HL-60 (cell line): ENCODE measurements around the gene MAEA.

Experiments used
- DNase-seq, 2 experiments: peaks; one replicate each; pipeline ENCODE4 v3.0.0-alpha.2; 2010 to 2020; ENCODE audit warnings: low read depth in 1 of 2, low spot score in 1 of 2
- H3K27ac ChIP-seq: fragments of 250-450 bp; sonication (Bioruptor Pico); replicated peaks from 2 replicates; pipeline ENCODE4 v1.5.1; 2020; ENCODE audit warnings: mild to moderate bottlenecking, moderate library complexity
- H3K27me3 ChIP-seq: fragments of 250-450 bp; sonication (Bioruptor Pico); 2 replicates; pipeline ENCODE4 v1.5.1; 2021; ENCODE audit warnings: mild to moderate bottlenecking, moderate library complexity; ENCODE audit not compliant: insufficient read depth, poor library complexity, severe bottlenecking
- H3K4me3 ChIP-seq: replicated peaks from 2 replicates; pipeline ENCODE4 v1.5.1; 2011; ENCODE audit warnings: mild to moderate bottlenecking, control low read depth, low read length; ENCODE audit not compliant: insufficient read depth
- GABPA ChIP-seq: IDR thresholded peaks from 2 replicates; pipeline ENCODE4 v1.6.1; 2012; ENCODE audit warnings: low read depth
- POLR2AphosphoS5 ChIP-seq: IDR thresholded peaks from 2 replicates; pipeline ENCODE4 v1.6.1; 2012; ENCODE audit warnings: low read depth
- SPI1 ChIP-seq: IDR thresholded peaks from 2 replicates; pipeline ENCODE4 v1.6.1; 2012; ENCODE audit warnings: low read depth, mild to moderate bottlenecking, borderline replicate concordance
- TF ChIP-seq, protein P1 (sequence below): IDR thresholded peaks from 2 replicates; pipeline ENCODE4 v1.6.1; 2012; ENCODE audit warnings: low read depth; ENCODE audit not compliant: insufficient replicate concordance
- TF ChIP-seq, protein P2 (sequence below): IDR thresholded peaks from one replicate; pipeline ENCODE4 v1.5.1; 2011; ENCODE audit warnings: low read length, control low read depth, inconsistent platforms; ENCODE audit not compliant: insufficient read depth

The MAEA gene

DNA sequence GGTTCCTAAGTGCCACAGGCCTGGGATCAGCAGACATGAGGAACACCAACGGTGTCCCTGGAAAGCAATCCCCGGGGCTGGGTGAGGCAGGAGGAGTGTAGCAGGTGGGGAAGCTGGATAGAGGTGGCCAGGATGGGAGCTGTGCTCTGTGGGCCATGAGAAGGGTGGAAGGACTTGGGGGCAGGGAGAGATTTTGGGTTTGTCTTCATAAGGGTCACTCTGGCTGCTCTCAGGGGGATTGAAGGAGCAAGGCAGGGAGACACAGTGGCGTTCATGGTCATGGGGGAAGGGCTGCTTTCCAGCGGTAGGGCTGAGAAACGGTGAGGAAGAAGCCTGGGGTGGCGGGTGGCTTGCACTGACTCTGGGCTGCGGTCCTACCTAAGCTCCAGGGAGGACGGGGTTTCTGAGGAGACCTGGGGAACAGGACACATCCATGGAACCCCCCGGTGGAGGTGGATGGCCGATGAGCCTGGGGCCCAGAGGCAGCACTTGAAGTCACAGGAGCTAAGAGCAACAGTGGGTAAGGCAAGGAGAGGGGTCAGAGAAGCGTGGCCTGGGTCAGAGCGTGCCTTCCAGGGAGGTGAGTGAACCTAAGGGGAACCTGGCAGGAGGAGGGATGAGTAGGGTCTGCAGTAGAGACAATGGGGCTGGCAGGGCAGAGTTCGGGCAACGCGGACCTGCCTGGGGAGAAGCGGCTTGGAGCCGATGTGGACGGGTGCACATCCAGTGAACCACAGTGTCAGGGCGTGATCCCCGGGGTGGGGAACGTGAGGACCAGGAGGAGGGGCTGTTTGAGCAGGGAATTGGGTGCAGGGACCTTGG is 28.4 kb upstream of the MAEA start:
- H3K4me3 ChIP-seq: no peak overlapping the region
- TF ChIP-seq, protein P1, sequence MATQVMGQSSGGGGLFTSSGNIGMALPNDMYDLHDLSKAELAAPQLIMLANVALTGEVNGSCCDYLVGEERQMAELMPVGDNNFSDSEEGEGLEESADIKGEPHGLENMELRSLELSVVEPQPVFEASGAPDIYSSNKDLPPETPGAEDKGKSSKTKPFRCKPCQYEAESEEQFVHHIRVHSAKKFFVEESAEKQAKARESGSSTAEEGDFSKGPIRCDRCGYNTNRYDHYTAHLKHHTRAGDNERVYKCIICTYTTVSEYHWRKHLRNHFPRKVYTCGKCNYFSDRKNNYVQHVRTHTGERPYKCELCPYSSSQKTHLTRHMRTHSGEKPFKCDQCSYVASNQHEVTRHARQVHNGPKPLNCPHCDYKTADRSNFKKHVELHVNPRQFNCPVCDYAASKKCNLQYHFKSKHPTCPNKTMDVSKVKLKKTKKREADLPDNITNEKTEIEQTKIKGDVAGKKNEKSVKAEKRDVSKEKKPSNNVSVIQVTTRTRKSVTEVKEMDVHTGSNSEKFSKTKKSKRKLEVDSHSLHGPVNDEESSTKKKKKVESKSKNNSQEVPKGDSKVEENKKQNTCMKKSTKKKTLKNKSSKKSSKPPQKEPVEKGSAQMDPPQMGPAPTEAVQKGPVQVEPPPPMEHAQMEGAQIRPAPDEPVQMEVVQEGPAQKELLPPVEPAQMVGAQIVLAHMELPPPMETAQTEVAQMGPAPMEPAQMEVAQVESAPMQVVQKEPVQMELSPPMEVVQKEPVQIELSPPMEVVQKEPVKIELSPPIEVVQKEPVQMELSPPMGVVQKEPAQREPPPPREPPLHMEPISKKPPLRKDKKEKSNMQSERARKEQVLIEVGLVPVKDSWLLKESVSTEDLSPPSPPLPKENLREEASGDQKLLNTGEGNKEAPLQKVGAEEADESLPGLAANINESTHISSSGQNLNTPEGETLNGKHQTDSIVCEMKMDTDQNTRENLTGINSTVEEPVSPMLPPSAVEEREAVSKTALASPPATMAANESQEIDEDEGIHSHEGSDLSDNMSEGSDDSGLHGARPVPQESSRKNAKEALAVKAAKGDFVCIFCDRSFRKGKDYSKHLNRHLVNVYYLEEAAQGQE: no peak
- TF ChIP-seq SPI1 (no peak), GABPA (no peak), POLR2AphosphoS5 (no peak)
- TF ChIP-seq, protein P2, sequence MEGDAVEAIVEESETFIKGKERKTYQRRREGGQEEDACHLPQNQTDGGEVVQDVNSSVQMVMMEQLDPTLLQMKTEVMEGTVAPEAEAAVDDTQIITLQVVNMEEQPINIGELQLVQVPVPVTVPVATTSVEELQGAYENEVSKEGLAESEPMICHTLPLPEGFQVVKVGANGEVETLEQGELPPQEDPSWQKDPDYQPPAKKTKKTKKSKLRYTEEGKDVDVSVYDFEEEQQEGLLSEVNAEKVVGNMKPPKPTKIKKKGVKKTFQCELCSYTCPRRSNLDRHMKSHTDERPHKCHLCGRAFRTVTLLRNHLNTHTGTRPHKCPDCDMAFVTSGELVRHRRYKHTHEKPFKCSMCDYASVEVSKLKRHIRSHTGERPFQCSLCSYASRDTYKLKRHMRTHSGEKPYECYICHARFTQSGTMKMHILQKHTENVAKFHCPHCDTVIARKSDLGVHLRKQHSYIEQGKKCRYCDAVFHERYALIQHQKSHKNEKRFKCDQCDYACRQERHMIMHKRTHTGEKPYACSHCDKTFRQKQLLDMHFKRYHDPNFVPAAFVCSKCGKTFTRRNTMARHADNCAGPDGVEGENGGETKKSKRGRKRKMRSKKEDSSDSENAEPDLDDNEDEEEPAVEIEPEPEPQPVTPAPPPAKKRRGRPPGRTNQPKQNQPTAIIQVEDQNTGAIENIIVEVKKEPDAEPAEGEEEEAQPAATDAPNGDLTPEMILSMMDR: no peak
- H3K27ac ChIP-seq: no peak overlapping the region
- no peak for DNase-seq
- no peaks in the 10 kb centered on the region for H3K27me3 ChIP-seq

DNA sequence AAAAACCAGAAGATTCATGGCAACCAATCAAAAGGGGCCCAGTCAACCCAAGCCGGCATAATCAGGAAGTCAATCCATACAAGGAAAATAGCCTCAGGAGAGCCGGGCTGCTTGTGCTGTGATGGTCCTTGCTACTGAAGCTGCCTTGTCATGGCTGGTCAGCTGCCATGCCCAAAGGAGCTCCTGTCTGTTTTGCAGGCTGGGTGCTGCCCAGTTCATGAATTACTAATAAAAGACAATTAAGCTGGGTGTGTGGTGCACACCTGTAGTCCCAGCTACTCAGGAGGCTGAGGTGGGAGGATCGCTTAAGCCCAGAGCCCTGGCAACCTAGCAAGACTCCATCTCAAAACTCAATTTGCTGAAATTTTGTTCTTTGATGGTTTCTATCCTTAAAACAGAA is 24.7 kb upstream of the MAEA start:
- no peak overlapping the region for H3K4me3 ChIP-seq
- H3K27ac ChIP-seq: no peak overlapping the region
- H3K27me3 ChIP-seq: no peaks in the 10 kb centered on the region
- TF ChIP-seq SPI1 (no peak), POLR2AphosphoS5 (no peak), GABPA (no peak)
- TF ChIP-seq, protein P2: no peak
- TF ChIP-seq, protein P1: no peak
- no peak for DNase-seq

DNA sequence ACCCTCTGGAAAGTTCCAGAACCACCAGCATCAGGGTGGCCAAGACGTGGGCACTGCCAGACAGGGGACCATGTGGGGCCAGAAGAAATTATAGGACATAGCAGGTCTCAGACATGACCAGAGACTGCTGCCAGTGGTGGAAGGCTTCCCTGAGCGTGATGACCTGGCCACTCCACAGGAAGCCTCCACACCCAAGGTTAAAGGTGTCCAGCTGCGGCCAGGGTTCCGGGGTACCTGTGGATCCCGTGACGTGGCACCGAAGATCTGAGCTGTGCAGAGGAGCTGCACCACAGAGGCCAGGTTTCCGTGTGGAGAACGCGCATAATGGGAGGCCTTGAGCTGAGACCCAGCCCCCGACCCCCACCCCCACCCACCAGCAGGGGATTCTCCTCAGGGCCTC is 24.3 kb upstream of the MAEA start:
- Histone ChIP-seq H3K4me3 (no peak overlapping the region), H3K27me3 (no peaks in the 10 kb centered on the region), H3K27ac (no peak overlapping the region)
- TF ChIP-seq SPI1 (no peak), POLR2AphosphoS5 (no peak), GABPA (no peak)
- TF ChIP-seq, protein P2: no peak
- TF ChIP-seq, protein P1: no peak
- no peak for DNase-seq
